HG02970 (cell line): Measurements from ENCODE around the gene MESP2.
A peak's percentile ranks its signal among the peaks of the same experiment; 100 is the strongest.

Experiments used
- ATAC-seq: cut with Tn5 transposase; IDR thresholded peaks from one replicate; pipeline ENCODE4 v1.9.1; 2021; ENCODE audit warnings: mild to moderate bottlenecking, moderate library complexity, moderate number of reproducible peaks; ENCODE audit not compliant: unreplicated experiment, low FRiP score

Gene MESP2

GRCh38 chr15:89776274-89777072 lies at the start of gene MESP2:
Gene MESP2, plus strand, starts transcription at chr15:89776332. Its CDS starts 26 bp downstream, at chr15:89776358.
- peak; percentile 56 for ATAC-seq

GRCh38 chr15:89728254-89728653 lies 47.9 kb upstream of the MESP2 start:
- ATAC-seq: no peak

- ATAC-seq: no peak
Measured at GRCh38 chr15:89731275-89731674, 44.9 kb upstream of the MESP2 start.

GRCh38 chr15:89732451-89733172 lies 43.5 kb upstream of the MESP2 start:
- ATAC-seq: no peak

- no peak for ATAC-seq
Measured at GRCh38 chr15:89735773-89736172, 40.4 kb upstream of the MESP2 start.

GRCh38 chr15:89740137-89740536 lies 36.0 kb upstream of the MESP2 start:
- peak; percentile 75 for ATAC-seq

- no peak for ATAC-seq
Measured at GRCh38 chr15:89743011-89743410, 33.1 kb upstream of the MESP2 start.

- ATAC-seq: no peak
Measured at GRCh38 chr15:89743594-89743993, 32.5 kb upstream of the MESP2 start.

- no peak for ATAC-seq
Measured at GRCh38 chr15:89745131-89745530, 31.0 kb upstream of the MESP2 start.

- no peak for ATAC-seq
Measured at GRCh38 chr15:89745768-89746167, 30.4 kb upstream of the MESP2 start.

GRCh38 chr15:89746386-89746780 lies 29.7 kb upstream of the MESP2 start:
- no peak for ATAC-seq

GRCh38 chr15:89747708-89748682 lies 28.1 kb upstream of the MESP2 start:
- ATAC-seq: no peak

- ATAC-seq: no peak
Measured at GRCh38 chr15:89749054-89749453, 27.1 kb upstream of the MESP2 start.

- no peak for ATAC-seq
Measured at GRCh38 chr15:89749526-89749925, 26.6 kb upstream of the MESP2 start.

- peak; percentile 20 for ATAC-seq
Measured at GRCh38 chr15:89749951-89750559, 26.1 kb upstream of the MESP2 start.

GRCh38 chr15:89750560-89751542 lies 25.3 kb upstream of the MESP2 start, which contains the start of gene MESP1:
Gene MESP1, minus strand, starts transcription at chr15:89751249. Its CDS starts 18 bp downstream, at chr15:89751231.
- peak; percentile 89 for ATAC-seq

- no peak for ATAC-seq
Measured at GRCh38 chr15:89751748-89752147, 24.4 kb upstream of the MESP2 start.

- no peak for ATAC-seq
Measured at GRCh38 chr15:89753855-89754254, 22.3 kb upstream of the MESP2 start.
